ENCODE data around the gene GAS7. TPM values are rescaled to one million over a fixed set of nuclear protein-coding genes. Genes with fewer than 3 reads are reported as not detected.

GAS7 gene
- total RNA-seq, 1 donor from 2014 or later = 51.3 TPM

GRCh38 chr17:10200645-10201044 is 2.2 kb upstream of the GAS7 start:
- no peak for DNase-seq (ENCODE audit: low spot score)

DNA sequence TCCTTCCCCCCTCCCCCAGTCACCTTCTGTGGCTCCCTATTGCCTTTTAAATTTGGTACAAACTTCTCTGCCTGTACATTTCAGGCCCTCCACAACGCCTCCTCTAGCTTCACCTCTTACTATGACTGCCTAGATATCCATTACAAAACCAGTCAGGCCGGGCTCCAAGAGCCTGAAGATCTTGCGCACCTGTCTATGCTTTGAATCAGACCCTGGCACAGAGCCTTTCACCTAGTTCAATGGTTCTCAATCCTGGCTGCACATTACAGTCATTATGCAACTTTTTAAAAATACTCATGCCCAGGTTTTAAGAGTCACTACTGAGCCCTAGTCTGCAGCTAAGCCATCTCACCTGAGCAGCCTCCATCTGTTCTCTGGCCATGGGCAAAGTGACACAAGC is 1.6 kb upstream of the GAS7 start:
- no peak for DNase-seq (ENCODE audit: low spot score)

DNA sequence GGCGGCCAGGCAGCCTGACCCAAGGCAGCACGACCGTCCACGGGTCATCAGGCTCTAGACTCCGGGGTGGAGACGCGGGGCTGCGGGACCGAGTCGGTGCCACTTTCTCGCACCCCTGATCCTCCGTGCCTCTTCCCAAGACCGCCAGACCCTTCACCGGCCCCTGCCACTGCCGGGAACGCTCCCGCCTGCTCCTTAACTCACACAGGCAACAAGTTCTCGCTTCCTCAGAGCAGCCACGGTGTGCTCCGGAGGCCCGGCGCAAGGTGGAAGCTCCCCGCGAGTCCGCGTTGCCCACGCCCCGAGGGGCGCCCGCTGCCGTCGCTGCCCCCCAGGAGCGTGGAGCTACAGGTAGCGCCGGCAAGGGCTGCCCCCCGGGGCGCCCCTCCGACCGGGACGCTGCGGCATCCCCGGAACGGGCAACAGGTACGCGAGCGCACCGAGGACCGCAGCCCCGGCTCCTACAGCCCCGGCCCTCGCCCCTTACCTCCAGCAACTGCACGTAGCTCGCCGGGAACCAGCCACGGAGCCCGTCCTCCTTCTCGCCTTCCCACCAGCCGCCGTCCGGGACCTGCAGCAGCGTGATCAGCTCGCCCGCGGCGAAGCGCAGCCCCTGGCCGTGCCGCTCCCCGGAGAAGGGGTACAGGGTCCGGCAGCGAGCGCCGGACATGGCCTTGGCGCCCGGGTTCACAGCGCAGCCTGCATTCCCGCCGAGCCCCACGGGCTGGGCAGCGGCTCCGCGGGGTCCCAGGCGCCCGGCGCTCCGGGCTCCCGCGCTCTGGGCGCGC is 491 bp downstream of the GAS7 start:
- no peak for DNase-seq (ENCODE audit: low spot score)

DNA sequence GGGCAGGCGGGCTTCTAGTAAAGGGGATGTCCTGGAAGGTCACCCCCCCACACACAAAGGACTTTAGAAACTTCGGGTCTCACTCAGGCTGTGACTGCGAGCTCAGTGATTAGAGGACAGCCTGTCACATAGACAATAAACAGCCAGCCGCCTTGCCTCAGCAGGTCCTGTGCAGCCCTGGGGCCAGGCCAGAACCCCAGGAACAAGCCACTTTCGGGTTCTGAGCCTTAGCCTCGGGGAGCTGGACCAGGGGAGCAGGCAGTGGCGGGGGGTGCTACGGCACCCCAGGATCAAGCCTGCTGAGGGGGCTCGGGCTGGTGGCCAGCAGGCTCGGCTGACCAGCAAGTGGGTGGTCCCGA is 1.1 kb downstream of the GAS7 start:
- DNase-seq (ENCODE audit: low spot score) = no peak

DNA sequence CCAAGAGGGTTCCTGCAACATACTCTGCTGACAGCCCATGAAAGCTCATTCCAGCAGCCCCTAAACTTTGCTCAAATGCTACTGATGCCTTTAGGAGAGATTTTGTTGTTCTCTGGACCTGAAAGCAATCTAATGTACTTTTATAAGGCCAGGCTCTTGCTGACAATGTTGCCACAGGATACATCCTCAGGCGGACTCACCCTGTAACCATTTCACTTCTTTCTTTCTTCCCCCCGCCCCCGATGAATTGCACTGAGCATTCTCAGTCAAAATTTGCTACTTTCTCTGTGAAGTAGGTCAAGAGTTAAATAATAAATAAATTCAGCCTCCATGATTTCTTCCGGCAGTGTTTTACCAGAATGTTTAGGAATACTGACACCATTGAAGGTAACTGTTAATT is 1.5 kb downstream of the GAS7 start:
- no peak for DNase-seq (ENCODE audit: low spot score)

DNA sequence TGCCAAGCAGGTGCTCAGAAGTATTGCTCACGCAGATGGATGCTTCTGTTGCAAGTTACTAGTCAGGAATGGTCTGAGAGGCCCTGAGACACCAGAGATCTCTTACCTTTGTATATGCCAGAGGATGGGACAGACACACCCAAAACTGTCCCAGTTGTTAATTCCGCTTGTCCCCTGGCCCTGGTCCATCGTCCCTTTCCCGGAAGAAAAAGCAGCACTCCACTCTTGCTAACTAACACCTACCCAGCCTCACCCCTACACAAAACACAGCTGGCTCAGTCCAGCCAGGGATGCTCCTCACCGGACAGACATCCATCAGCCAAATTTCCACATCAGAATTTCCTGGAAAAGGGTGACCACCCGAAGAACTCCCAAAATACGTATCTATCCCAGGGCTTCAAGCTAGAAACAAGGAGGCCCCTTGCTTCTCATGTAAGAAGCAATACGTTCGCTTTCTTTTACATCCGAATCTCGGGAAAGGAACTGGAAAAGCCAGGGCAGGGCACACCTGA is 2.0 kb downstream of the GAS7 start:
- no peak for DNase-seq (ENCODE audit: low spot score)

- no peak for DNase-seq (ENCODE audit: low spot score)
These were observed 3.2 kb downstream of the GAS7 start for GRCh38 chr17:10195090-10195805.

- DNase-seq (ENCODE audit: low spot score) = no peak
These were observed 4.8 kb downstream of the GAS7 start for GRCh38 chr17:10193632-10194031.

DNA sequence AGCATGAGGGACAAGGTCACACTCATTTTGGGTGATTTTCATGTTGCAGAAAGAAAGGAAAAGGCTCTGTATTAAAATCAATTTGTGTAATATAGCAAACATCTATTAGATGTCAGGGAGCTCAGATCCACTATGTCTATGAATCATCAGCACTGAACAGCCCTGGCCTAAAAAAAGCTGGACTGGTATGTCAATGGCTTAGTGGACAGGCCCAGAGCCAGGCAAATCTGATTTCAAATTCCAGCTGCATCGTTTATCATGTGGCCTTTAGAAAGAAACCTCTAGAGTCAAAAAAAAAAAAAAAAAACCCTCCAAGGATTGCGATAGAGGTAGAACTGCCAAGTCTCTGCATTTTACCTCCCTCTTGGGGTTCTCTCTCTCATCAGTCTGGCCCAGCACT is 5.4 kb downstream of the GAS7 start:
- DNase-seq (ENCODE audit: low spot score) = peak; percentile 83

GRCh38 chr17:10192461-10192860 is 5.9 kb downstream of the GAS7 start:
- peak; percentile 72 for DNase-seq (ENCODE audit: low spot score)

DNA sequence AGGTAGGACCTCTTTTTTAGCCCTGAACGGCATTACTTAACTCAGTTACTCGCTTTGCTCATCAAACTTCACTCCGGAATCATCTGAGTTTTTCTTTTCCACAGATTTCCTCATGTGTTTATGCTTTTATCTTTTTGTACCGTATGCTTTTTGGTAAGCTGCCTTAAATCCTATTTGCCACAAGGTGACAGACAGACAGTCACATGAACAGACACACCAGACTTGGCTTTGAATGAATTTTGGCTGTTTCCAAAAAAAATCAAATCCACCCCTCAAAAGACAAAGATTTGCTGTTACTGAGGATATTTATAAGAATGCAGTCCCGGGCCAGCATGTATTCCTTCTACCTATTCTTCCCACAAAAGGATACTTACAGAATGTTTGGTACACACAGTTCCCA is 10.9 kb downstream of the GAS7 start:
- no peak for DNase-seq (ENCODE audit: low spot score)

GRCh38 chr17:10186771-10187410 is 11.5 kb downstream of the GAS7 start:
- no peak for DNase-seq (ENCODE audit: low spot score)

DNA sequence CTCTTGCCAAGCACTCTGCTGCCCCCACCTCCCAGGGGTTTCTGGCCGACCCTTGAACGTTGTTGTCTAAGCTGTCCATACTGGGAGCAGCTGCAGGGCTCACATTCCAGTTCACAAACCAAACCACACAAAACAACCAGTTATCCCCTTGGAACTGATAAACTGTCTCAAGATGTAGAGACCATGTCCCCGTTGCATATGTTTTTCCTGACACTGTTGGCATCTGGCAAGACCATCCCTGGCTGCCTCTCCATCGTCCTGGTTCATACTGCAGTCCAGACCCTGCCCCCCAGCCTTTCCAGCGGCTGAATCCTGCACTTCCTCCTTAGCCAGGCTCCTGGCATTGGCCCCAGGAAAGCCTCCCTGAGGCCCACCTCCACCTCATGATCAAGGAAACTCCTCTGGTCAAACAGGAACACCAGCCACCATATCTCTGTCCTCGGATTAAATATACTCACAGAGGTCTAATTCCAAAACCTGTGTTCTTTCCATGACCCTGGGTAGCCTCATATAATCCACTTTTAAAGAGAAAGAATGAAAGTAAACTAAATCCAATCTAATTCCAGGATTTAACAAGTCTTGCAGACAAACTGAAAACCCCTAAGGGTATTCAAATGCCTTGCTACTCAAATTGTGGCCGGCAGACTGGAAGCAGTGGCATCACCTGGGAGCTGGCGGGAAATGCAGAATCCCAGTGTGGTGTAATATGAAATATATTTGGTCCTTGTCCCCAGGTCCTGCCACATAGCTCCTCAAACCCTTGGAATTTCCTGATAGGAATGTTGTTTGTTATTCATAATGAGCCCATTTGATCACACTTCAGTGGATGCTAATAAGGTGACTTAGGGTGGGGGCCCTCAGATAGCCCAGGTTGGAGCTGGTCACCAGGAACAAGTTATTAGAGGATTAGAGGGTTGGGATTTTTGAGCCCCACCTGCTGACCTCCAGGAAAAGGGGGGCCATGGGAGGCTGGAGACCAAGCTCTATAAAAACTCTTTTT is 14.2 kb downstream of the GAS7 start:
- no peak for DNase-seq (ENCODE audit: low spot score)

GRCh38 chr17:10182785-10183184 is 15.6 kb downstream of the GAS7 start:
- no peak for DNase-seq (ENCODE audit: low spot score)

DNA sequence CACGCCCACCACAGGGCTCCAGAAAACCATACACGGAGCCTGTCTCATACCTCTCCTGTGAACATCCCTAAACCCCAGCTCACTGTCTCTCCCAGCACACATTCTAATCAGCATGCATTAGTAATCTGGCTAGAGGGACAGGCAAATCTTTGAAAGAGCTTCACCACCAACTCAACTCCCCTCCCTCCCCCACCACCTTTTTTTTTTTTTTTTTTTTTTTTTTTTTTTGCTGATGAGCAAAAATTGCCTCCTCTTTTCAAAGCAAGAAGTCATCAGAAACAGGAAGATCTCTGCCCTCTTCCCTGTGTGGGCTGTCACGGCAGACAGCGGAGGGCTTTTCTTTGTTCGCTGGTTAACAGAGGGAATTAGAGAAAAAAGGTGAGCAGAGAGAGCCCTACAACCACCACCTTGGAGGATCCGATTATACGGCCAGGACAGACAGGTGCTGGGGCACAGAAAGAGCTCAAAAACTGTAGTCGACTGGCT is 19.9 kb downstream of the GAS7 start:
- peak; percentile 78 for DNase-seq (ENCODE audit: low spot score)

GRCh38 chr17:10177913-10178505 is 20.4 kb downstream of the GAS7 start:
- peak; percentile 74 for DNase-seq (ENCODE audit: low spot score)

GRCh38 chr17:10177131-10177912 is 21.1 kb downstream of the GAS7 start:
- no peak for DNase-seq (ENCODE audit: low spot score)

GRCh38 chr17:10173913-10174312 is 24.5 kb downstream of the GAS7 start:
- no peak for DNase-seq (ENCODE audit: low spot score)

DNA sequence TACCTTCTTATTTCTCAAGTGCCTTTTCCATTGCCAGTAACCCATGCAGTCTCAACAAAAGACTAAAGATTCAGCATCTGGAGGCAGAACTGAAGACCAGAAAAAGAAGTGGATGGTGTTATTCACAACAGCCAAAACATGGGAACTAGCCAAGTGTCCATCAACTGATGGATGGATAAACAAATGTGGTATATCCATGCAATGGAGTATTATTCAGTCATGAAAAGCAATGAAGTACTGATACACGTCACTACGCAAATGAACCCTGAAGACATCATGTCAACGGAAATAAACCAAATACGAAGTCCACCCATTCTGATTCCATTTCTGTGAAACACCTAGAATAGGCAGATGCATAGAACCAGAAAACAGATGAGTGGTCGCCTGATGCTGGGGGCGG is 25.6 kb downstream of the GAS7 start:
- no peak for DNase-seq (ENCODE audit: low spot score)

GRCh38 chr17:10172241-10172741 is 26.1 kb downstream of the GAS7 start:
- DNase-seq (ENCODE audit: low spot score) = no peak
